ENCODE data around the gene TAF11L14.

TAF11L14 gene

DNA sequence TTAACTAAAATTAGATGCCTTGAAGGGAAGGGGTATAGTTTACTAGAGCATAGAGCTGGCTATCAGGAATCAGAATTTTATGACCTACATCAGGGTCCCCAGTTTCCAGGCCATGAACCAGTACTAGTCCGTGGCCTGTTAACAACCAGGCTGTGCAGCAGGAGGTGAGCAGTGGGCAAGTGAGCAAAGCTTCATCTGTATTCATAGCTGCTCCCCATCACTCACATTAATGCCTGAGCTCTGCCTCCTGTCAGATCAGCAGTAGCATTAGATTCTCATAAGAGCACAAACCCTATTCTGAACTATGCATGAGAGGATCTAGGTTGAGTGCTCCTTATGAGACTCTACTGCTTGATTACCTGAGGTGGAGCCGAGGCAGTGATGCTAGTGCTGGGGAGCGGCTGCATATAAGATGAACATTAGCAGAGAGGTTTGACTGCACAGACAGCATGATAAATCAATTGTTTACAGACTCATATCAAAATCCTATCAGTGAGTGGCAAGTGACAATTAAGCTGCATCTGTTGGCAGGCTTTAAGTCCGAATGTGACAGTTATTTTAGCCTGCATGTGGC lies 44.6 kb downstream of the TAF11L14 start:
- no peak overlapping the region for H3K4me3 ChIP-seq
- H3K27ac ChIP-seq = no peak overlapping the region

DNA sequence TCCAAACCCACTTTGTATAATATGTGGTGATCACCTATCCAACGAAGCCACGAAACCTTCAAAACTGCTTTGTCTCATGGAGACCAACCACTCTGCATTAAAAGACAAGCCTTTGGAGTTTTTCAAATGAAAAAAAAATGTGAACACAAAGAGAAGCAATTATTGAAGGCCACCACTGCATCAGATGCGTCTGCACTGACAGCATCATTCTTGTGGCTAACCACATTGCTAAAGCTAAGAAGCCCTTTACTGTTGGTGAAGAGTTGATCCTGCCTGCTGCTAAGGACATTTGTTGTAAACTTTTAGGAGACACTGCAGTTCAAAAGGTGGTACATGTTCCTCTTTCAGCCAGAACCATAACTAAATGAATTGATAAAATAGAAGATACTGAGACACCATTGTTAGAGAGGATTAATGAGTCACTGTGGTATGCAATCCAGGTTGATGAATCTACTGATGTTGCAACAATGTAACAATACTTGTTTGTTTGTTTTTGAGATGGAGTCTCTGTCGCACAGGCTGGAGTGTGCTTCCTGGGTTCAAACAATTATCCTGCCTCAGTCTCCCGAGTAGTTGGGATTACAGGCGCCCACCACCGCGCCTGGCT lies 45.4 kb downstream of the TAF11L14 start:
- no peak overlapping the region for H3K4me3 ChIP-seq

DNA sequence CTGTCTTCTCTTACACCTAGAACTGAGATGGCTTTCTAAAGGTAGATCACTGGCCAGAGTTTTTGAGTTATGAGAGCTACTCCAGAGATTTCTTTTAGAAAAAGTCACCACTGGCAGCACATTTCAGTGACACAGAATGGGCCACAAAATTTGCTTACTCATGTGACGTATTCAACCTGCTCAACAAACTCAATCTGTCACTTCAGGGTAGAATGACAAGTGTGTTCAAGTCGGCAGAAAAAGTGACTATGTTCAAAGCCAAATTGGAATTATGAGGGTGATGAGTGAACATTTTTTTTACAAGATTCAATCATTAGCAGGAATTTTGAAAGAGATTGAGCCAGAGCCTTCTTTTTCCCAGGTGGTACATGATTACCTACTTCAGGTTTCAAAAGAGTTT lies 46.5 kb downstream of the TAF11L14 start:
- no peak overlapping the region for H3K27ac ChIP-seq
- no peak overlapping the region for H3K4me3 ChIP-seq

More for the DNA sequence above, 45.4 kb downstream of the TAF11L14 start:
- H3K27ac ChIP-seq = no peak overlapping the region
